ENCODE data around the gene MAPK1IP1L. TPM values are rescaled to one million over a fixed set of nuclear protein-coding genes. Genes with fewer than 3 reads are reported as not detected.
A peak's percentile ranks its signal among the peaks of the same experiment; 100 is the strongest.

The MAPK1IP1L gene
- total and polyA plus RNA-seq, 4 donors = 25.8 to 87.4 (median 49.1) TPM

GRCh38 chr14:55115861-55116245, 64.4 kb downstream of the MAPK1IP1L start:
- TF ChIP-seq CTCF (IDR thresholded peaks at IDR 0.05; ENCODE audit: control extremely low read depth, extremely low read depth) = no peak
- no peak overlapping the region for H3K27ac ChIP-seq (ENCODE audit: low read depth in 1 of 2, low read length in 1 of 2)
- ATAC-seq (ENCODE audit: insufficient read depth, low FRiP score) (no peak), DNase-seq (no peak)
- peaks cover 0 to 1% (median 0%) of the 10 kb centered on the region in 4 donors for H3K9me3 ChIP-seq (ENCODE audit: control insufficient read depth in 4 of 4, insufficient read depth in 3 of 4, low read length in 3 of 4)
- peaks cover 0 to 19% (median 0%) of the 10 kb centered on the region in 5 donors for H3K4me1 ChIP-seq (ENCODE audit: control insufficient read depth in 5 of 5, insufficient read depth in 5 of 5, low read length in 5 of 5)
- H3K36me3 ChIP-seq (ENCODE audit: control insufficient read depth in 4 of 4, insufficient read depth in 4 of 4, low read length in 4 of 4) = no peaks in the 10 kb centered on the region
- WGBS, 2 donors = 91 to 96% methylated on average over 4 of the region's 4 CpGs
- H3K27me3 ChIP-seq (ENCODE audit: control insufficient read depth in 3 of 3, insufficient read depth in 3 of 3, low read length in 2 of 3) = no peaks in the 10 kb centered on the region
- H3K4me3 ChIP-seq = no peak overlapping the region
- no peak overlapping the region for H3K9ac ChIP-seq (ENCODE audit: insufficient read depth in 1 of 2, low read length in 2 of 2)

DNA sequence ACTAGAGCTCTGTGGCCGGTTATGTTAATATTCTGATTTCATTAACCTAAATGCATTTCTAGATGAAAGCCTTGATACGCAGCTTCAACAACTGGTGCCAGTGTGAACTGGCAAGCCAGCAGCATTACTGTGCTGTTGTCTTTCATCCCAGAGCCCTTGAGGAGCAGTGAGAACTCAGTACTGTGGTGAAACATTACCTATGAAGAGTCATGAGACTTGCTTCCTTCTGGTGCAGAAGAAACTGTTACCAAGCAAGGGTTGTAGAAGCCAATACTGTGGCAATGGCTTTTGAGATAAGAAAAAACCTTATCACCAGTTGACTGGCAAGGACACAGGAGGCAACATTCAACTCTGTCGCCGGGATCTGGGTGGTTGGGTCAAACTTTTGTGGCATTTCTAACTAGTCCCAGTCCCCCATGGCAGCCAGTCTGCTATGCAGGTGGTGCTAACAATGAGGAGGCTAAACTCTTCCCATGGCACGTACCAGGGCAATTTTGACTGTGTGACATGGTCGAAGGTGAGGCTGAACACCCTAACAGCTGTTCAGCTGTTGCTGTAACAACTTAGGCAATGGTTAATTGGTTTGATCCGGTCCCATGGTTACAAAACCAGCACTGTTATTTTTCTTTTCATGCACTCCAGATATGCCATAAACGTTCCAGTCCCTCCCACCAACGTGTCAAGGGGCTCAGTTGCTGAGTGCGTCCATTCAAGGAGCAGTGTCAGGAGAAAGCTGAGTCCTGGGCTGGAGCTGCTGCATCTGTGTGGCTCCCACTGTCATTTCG, 65.0 kb downstream of the MAPK1IP1L start:
- no peak overlapping the region for H3K9ac ChIP-seq (ENCODE audit: insufficient read depth in 1 of 2, low read length in 2 of 2)
- no peaks in the 10 kb centered on the region for H3K36me3 ChIP-seq (ENCODE audit: control insufficient read depth in 4 of 4, insufficient read depth in 4 of 4, low read length in 4 of 4)
- no peak for DNase-seq
- peaks cover 0 to 1% (median 0%) of the 10 kb centered on the region in 4 donors for H3K9me3 ChIP-seq (ENCODE audit: control insufficient read depth in 4 of 4, insufficient read depth in 3 of 4, low read length in 3 of 4)
- ATAC-seq (ENCODE audit: insufficient read depth, low FRiP score) = no peak
- WGBS, 2 donors = 67 to 73% methylated on average over 11 of the region's 11 CpGs
- no peaks in the 10 kb centered on the region for H3K27me3 ChIP-seq (ENCODE audit: control insufficient read depth in 3 of 3, insufficient read depth in 3 of 3, low read length in 2 of 3)
- H3K4me3 ChIP-seq = no peak overlapping the region
- H3K27ac ChIP-seq (ENCODE audit: low read depth in 1 of 2, low read length in 1 of 2) = peak overlapping the region in 1 of 2 donors; percentile 41
- peaks cover 0 to 19% (median 0%) of the 10 kb centered on the region in 5 donors for H3K4me1 ChIP-seq (ENCODE audit: control insufficient read depth in 5 of 5, insufficient read depth in 5 of 5, low read length in 5 of 5)
- no peak for TF ChIP-seq CTCF (IDR thresholded peaks at IDR 0.05; ENCODE audit: control extremely low read depth, extremely low read depth)

DNA sequence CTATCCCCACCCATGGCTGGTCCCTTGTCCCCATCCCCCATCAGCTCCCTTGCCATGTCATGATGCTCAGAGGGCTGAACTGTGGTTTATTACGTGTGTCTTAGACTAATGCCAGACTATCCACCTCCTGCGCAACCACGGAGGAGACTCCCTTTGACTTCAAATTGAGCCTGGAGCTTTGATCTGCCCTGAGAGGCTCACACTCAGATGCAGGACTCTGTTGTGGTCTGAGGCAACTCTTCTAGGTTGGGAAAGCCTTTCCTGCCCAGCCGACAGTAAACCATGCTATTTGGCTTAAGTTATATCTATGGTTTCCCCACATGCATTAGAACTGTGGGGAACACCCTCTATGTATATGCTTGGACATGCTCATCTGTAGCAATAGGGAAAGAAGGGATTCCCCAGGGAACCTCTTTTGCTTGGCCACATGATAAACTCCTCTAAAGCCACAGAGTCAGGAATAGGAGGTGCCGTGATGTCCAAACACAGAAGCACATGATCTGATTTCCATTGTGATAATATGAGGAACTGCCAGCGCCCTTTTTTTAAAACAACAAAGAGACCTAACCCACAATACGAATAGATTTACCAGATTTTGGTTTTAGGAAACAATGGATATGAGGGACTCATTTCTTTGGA, 66.5 kb downstream of the MAPK1IP1L start:
- no peak for ATAC-seq (ENCODE audit: insufficient read depth, low FRiP score)
- H3K27ac ChIP-seq (ENCODE audit: low read depth in 1 of 2, low read length in 1 of 2) = peak overlapping the region; percentile 75 to 84
- 38 to 61% methylated on average over 7 of the region's 7 CpGs for WGBS, 2 donors
- no peak for TF ChIP-seq CTCF (IDR thresholded peaks at IDR 0.05; ENCODE audit: control extremely low read depth, extremely low read depth)
- H3K9me3 ChIP-seq (ENCODE audit: control insufficient read depth in 4 of 4, insufficient read depth in 3 of 4, low read length in 3 of 4) = peaks cover 0 to 1% (median 0%) of the 10 kb centered on the region in 4 donors
- DNase-seq = no peak
- H3K36me3 ChIP-seq (ENCODE audit: control insufficient read depth in 4 of 4, insufficient read depth in 4 of 4, low read length in 4 of 4) = no peaks in the 10 kb centered on the region
- H3K4me3 ChIP-seq = no peak overlapping the region
- H3K27me3 ChIP-seq (ENCODE audit: control insufficient read depth in 3 of 3, insufficient read depth in 3 of 3, low read length in 2 of 3) = no peaks in the 10 kb centered on the region
- H3K9ac ChIP-seq (ENCODE audit: insufficient read depth in 1 of 2, low read length in 2 of 2) = no peak overlapping the region
- H3K4me1 ChIP-seq (ENCODE audit: control insufficient read depth in 5 of 5, insufficient read depth in 5 of 5, low read length in 5 of 5) = peaks cover 6 to 22% (median 8%) of the 10 kb centered on the region in 5 donors

All from lung (tissue), 12 donors.